ENCODE data around the gene NPEPL1.

The NPEPL1 gene

GRCh38 chr20:58699623-58700107, 7.1 kb downstream of the NPEPL1 start:
- no peak for TF ChIP-seq CTCF (IDR thresholded peaks at IDR 0.05; ENCODE audit: low read depth, low read length)
- no peak overlapping the region for H3K4me3 ChIP-seq (ENCODE audit: low read depth, low read length)

- H3K4me3 ChIP-seq (ENCODE audit: low read depth, low read length) = no peak overlapping the region
- no peak for TF ChIP-seq CTCF (IDR thresholded peaks at IDR 0.05; ENCODE audit: low read depth, low read length)
These were observed 7.7 kb downstream of the NPEPL1 start for GRCh38 chr20:58700121-58700821.

GRCh38 chr20:58700823-58701222, 8.2 kb downstream of the NPEPL1 start:
- TF ChIP-seq CTCF (IDR thresholded peaks at IDR 0.05; ENCODE audit: low read depth, low read length) = no peak
- H3K4me3 ChIP-seq (ENCODE audit: low read depth, low read length) = no peak overlapping the region

- no peak for TF ChIP-seq CTCF (IDR thresholded peaks at IDR 0.05; ENCODE audit: low read depth, low read length)
These were observed 9.0 kb downstream of the NPEPL1 start for GRCh38 chr20:58701431-58702160.

GRCh38 chr20:58702161-58702510, 9.5 kb downstream of the NPEPL1 start:
- H3K4me3 ChIP-seq (ENCODE audit: low read depth, low read length) = no peak overlapping the region
- no peak for TF ChIP-seq CTCF (IDR thresholded peaks at IDR 0.05; ENCODE audit: low read depth, low read length)

More at GRCh38 chr20:58701431-58702160, 9.0 kb downstream of the NPEPL1 start:
- H3K4me3 ChIP-seq (ENCODE audit: low read depth, low read length) = no peak overlapping the region

DNA sequence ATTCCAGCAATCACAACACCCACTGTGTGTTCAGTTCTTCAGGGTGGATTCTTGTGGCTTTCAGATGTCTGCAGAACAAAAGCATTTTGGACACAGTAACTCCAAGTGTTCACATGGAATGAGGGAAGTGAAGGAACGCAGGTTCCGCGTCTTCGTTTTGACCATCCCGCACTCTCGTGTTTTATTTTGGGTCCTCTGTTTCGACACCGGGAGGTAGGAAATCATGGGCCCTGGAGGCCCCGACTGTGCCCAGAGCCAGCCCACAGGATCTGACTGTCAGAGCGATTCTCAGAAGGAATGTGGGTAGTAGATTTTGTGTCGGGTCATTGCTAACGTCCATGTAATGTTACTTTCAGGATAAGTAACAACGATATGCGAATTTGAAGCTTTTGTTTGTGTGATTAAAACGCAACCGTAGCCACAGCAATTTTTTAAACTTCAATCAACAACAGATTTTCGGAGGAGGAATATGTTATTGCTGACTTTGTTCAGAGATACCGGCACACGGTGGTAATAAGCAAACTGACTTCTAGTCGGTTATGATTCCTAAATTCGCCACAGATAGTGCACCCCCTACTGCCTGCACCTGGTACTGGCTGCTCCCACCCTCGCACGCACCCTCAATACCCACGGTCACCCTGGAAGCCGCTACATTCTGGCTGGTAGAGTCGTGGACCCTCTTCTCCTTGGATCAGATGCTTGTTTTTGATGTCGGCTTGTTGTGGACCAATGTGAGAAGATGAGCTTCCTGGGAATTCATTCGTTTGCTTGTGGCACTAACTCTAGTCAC, 10.5 kb downstream of the NPEPL1 start:
- TF ChIP-seq CTCF (IDR thresholded peaks at IDR 0.05; ENCODE audit: low read depth, low read length) = no peak
- no peak overlapping the region for H3K4me3 ChIP-seq (ENCODE audit: low read depth, low read length)

Measured in WI38 (cell line).